Heart left ventricle (tissue), 13 donors: Measurements from ENCODE around the gene IL1RAP.

Experiments used
- POLR2A ChIP-seq, 2 donors: fragments of 450-650 bp; IDR thresholded peaks; one replicate each; pipeline ENCODE4 v1.6.1; 2017; ENCODE audit warnings: antibody characterized with exemption in 2 of 2, mild to moderate bottlenecking in 2 of 2, moderate library complexity in 2 of 2
- TF ChIP-seq, protein P1 (sequence below), 12 donors: fragments of 200-600 bp; sonication (generic) in 4 of 12; IDR thresholded peaks; one replicate each; pipeline versions ENCODE4 v1.5.0 to v1.8.0; 2018 to 2022; ENCODE audit warnings: antibody characterized with exemption in 12 of 12, mild to moderate bottlenecking in 5 of 12
- donor health status: ischemic (EF 13 %, LVEDD 7.1; RV severe dilation, severe dysfunction).
- donor health status: DM: no; HTN: yes; CAD: no.
- donor health status: DM: no; HTN: no; CAD: no.
- donor health status: ischemic (EF 25% LVEDD 6.9; RV normal size, moderate dysfunction).
- donor health status: ischemic (EF 25% LVEDD 5.7; RV mildly dilated, moderate dysfunction).
- donor health status: ischemic (EF 35%, LVEDD 5.7; RV mildly dilated, moderate dysfunction).
- donor health status: nonischemic (EF 11% LVEDD 7.7; RV severe dilation, severe dysfunction).
- donor health status: DM: yes; HTN: yes; CAD: no.
- donor health status: PGD.
- donor health status: ischemic (EF 29% LVEDD 5.4; RV normal size, mild dysfunction).
- donor health status: nonischemic (EF 23%, LVEDD 6.1; RV moderate dilation, normal function).

DNA sequence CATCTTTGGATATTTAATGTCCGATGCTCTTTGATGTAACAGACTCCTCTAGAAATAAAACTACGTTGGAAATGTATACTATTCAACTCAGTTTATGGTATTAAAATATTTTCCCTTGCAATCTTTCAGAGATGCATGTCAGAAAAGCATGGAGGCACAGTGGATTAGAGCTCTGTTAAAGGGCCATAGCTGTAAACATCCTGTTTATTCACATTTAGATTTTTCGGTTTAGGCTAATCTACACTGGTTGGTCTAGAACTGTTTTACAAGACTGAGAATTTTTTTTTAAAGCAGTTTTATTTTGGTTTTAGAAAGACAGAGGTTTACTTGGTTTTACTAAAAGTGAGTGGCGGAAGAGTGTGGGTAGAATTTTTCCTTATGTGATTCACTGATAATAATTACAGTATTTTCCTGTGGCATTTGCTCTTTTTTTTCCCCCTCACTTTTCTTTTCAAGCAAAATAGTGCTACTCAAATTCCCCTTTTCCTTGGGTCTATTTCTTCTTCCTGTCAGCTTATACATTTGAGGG, 132.1 kb downstream of the IL1RAP start:
- TF ChIP-seq, protein P1, sequence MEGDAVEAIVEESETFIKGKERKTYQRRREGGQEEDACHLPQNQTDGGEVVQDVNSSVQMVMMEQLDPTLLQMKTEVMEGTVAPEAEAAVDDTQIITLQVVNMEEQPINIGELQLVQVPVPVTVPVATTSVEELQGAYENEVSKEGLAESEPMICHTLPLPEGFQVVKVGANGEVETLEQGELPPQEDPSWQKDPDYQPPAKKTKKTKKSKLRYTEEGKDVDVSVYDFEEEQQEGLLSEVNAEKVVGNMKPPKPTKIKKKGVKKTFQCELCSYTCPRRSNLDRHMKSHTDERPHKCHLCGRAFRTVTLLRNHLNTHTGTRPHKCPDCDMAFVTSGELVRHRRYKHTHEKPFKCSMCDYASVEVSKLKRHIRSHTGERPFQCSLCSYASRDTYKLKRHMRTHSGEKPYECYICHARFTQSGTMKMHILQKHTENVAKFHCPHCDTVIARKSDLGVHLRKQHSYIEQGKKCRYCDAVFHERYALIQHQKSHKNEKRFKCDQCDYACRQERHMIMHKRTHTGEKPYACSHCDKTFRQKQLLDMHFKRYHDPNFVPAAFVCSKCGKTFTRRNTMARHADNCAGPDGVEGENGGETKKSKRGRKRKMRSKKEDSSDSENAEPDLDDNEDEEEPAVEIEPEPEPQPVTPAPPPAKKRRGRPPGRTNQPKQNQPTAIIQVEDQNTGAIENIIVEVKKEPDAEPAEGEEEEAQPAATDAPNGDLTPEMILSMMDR (IDR thresholded peaks at IDR 0.05) = no peak
- no peak for TF ChIP-seq POLR2A (IDR thresholded peaks at IDR 0.05)
